Neutrophil (primary cell): ENCODE measurements around the gene STEEP1.
"Not testable (repeated sequence)": the region's sequence is repeated elsewhere in the genome, so short reads cannot be mapped to it uniquely, and the experiment has no call there.

Experiments
- H3K27ac ChIP-seq: fragments of 200-600 bp; sonication (generic); 2 replicates; pipeline ENCODE4 v1.5.1; 2016; ENCODE audit warnings: mild to moderate bottlenecking, moderate library complexity
- H3K27me3 ChIP-seq: fragments of 200-600 bp; sonication (generic); 2 replicates; pipeline ENCODE4 v1.6.0; 2016; ENCODE audit warnings: mild to moderate bottlenecking
- H3K36me3 ChIP-seq: fragments of 200-600 bp; sonication (generic); 2 replicates; pipeline ENCODE4 v1.5.1; 2017
- H3K4me1 ChIP-seq, 2 experiments: fragments of 200-600 bp in 1 of 2; sonication (generic) in 1 of 2; 1 replicate in 1 of 2; 2 replicates in 1 of 2; pipeline versions ENCODE4 v1.5.1 to v1.6.1; 2013 to 2016; ENCODE audit warnings: low read depth in 1 of 2, low read length in 1 of 2, mild to moderate bottlenecking in 1 of 2, moderate library complexity in 1 of 2; ENCODE audit not compliant: control insufficient read depth in 1 of 2, insufficient read depth in 1 of 2
- H3K4me3 ChIP-seq, 2 experiments: fragments of 200-600 bp in 1 of 2; sonication (generic) in 1 of 2; 1 replicate in 1 of 2; 2 replicates in 1 of 2; pipeline ENCODE4 v1.5.1; 2013 to 2016; ENCODE audit warnings: low read depth in 1 of 2, low read length in 1 of 2, mild to moderate bottlenecking in 1 of 2, moderate library complexity in 1 of 2
- H3K9me3 ChIP-seq: fragments of 200-600 bp; sonication (generic); 2 replicates; pipeline ENCODE4 v1.5.1; 2016
- CTCF ChIP-seq: fragments of 200-600 bp; sonication (generic); IDR thresholded peaks from 2 replicates; pipeline ENCODE4 v1.5.1; 2016; ENCODE audit warnings: antibody characterized with exemption

The STEEP1 gene

GRCh38 chrX:119500061-119500800, 65.0 kb downstream of the STEEP1 start:
- Histone ChIP-seq H3K27ac (no peak overlapping the region), H3K36me3 (no peaks in the 10 kb centered on the region), H3K4me3 (no peak overlapping the region), H3K4me1 (peaks cover 38 to 43% of the 10 kb centered on the region in 2 experiments), H3K27me3 (no peaks in the 10 kb centered on the region), H3K9me3 (no peaks in the 10 kb centered on the region)
- TF ChIP-seq CTCF: no peak

- H3K4me3 ChIP-seq: no peak overlapping the region
- no peaks in the 10 kb centered on the region for H3K9me3 ChIP-seq
- no peak for TF ChIP-seq CTCF
- peak overlapping the region; percentile 56 for H3K27ac ChIP-seq
- H3K4me1 ChIP-seq: peaks cover 29 to 32% of the 10 kb centered on the region in 2 experiments
- no peaks in the 10 kb centered on the region for H3K36me3 ChIP-seq
- H3K27me3 ChIP-seq: no peaks in the 10 kb centered on the region
These were observed 68.0 kb downstream of the STEEP1 start for GRCh38 chrX:119497185-119497584.

- no peaks in the 10 kb centered on the region for H3K27me3 ChIP-seq
- no peaks in the 10 kb centered on the region for H3K9me3 ChIP-seq
- TF ChIP-seq CTCF: no peak
- H3K27ac ChIP-seq: peak overlapping the region; percentile 56
- no peaks in the 10 kb centered on the region for H3K36me3 ChIP-seq
- H3K4me1 ChIP-seq: peaks cover 23 to 27% of the 10 kb centered on the region in 2 experiments
- no peak overlapping the region for H3K4me3 ChIP-seq
These were observed 69.2 kb downstream of the STEEP1 start for GRCh38 chrX:119495734-119496726.

- not testable (repeated sequence) for H3K27me3 ChIP-seq, H3K36me3 ChIP-seq, H3K4me3 ChIP-seq, H3K27ac ChIP-seq, H3K9me3 ChIP-seq
- peaks cover 19 to 23% of the 10 kb centered on the region in 2 experiments for H3K4me1 ChIP-seq
These were observed 71.2 kb downstream of the STEEP1 start for GRCh38 chrX:119493851-119494495.

- TF ChIP-seq CTCF: no peak
- Histone ChIP-seq H3K27me3 (no peaks in the 10 kb centered on the region), H3K27ac (no peak overlapping the region), H3K9me3 (no peaks in the 10 kb centered on the region), H3K36me3 (no peaks in the 10 kb centered on the region), H3K4me3 (no peak overlapping the region), H3K4me1 (peaks cover 18 to 21% of the 10 kb centered on the region in 2 experiments)
These were observed 72.7 kb downstream of the STEEP1 start for GRCh38 chrX:119492463-119492862.
